GM19324 (cell line): ENCODE data around the gene HSDL2.
"Not testable (repeated sequence)": the region's sequence is repeated elsewhere in the genome, so short reads cannot be mapped to it uniquely, and the experiment has no call there.

Experiments
- ATAC-seq: cut with Tn5 transposase; IDR thresholded peaks from one replicate; pipeline ENCODE4 v1.9.1; 2021; ENCODE audit warnings: mild to moderate bottlenecking, moderate library complexity; ENCODE audit not compliant: unreplicated experiment, low FRiP score

Gene HSDL2

DNA sequence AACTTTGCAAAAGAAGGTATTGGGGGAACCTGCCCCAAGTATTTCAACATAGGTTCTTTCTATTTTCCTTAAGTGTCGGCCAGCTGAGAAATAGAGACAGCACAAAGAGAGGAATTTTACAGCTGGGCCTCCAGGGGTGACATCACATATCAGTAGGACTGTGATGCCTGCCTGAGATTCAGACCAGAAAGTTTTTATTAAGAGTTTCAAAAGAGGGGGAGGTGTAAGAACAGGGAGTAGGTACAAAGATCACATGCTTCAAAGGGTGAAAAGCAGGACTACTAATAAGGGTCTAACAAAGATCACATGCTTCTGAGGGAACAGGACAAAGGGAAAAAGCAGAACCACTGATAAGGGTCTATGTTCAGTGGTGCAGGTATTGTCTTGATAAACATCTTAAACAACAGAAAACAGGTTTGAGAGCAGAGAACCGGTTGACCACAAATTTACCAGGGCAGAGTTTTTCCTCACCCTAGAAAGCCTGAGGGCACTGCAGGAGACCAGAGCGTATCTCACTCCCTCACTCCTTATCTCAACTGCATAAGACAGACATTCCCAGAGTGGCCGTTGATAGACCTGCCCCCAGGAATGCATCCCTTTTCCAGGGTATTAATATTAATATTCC lies 12.1 kb downstream of the HSDL2 start:
- not testable (repeated sequence) for ATAC-seq

DNA sequence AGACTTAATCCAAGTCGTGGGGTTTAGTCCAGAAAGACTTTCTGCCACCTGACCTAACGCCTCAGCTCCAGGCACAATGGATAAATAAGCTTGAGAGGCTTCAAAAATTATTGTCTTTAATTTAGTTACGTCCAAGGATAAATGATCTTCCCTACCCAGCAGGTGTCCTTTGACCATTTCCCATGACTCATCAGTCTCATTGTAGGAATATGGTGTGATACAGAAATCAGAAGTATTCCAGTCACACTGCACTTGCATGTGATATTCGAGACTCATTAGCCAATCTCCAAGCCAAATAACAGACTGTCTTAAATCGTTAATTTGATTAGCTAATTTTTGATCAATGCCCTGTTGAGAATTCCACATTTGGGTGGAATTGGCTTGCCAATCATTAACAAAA lies 13.2 kb downstream of the HSDL2 start:
- ATAC-seq = not testable (repeated sequence)

DNA sequence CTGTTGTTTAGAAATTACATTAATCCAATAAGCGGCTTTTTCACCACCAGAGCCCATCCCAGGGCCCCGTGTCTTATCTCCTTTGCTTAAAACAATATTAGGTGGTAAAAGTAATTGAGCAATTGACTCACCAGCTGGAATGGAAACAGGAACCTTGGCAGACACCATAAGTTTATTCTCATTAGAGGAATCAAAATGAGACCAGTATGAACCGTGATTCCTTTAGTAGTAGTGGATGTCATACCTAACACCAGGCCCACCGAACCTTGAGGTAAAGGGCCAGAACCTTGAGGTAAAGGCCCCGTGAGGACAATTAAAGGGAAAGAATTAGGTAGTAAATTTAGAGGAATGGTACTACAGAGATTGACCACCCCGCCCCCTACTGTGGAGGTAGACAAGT lies 16.5 kb downstream of the HSDL2 start:
- no peak for ATAC-seq

DNA sequence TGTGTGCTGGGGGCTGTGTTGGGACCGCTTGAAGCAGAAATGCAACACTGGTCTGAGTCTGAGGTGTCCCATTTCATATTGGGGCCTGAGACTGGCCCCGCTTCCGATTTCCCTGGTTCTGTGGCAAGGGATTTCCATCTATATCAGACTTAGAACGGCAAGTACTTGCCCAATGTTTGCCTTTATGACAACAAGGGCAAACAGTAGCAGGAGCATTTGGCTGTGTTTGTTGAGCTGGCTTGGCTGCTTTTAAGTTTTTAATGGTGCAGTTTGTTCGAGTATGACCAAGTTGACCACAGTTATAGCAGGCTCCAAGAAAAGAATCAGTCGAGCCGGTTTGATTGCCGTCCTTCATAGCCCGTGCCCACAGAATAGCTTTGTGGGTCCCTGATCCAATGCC lies 17.0 kb downstream of the HSDL2 start:
- no peak for ATAC-seq

DNA sequence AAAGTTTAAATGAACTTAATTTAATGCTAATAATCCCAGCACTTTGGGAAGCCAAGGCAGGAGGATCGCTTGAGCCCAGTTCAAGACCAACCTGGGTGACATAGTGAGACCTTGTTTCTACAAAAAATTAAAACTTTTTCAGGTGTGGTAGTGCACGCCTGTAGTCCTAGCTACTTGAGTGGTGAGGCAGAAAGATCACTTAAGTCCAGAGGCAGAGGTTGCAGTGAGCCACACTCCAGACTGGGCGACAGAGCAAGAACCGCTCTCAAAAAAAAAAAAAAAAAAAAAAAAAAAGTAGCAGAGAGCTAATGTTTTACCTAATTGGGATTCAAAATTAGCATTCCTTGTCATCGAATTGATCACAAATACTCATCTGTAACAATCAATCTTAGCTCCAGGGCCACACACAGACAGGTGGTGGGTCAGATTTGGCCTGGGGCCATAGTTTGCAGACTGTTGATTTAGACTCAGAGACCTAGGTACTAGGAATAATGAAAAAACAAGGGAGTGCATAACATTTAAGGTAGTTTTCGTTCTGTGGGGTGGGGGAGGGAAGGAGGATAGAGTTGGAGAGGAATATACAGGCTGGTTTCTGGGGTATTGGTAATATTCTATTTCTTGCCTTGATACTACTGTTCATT lies 21.4 kb downstream of the HSDL2 start:
- ATAC-seq = no peak

DNA sequence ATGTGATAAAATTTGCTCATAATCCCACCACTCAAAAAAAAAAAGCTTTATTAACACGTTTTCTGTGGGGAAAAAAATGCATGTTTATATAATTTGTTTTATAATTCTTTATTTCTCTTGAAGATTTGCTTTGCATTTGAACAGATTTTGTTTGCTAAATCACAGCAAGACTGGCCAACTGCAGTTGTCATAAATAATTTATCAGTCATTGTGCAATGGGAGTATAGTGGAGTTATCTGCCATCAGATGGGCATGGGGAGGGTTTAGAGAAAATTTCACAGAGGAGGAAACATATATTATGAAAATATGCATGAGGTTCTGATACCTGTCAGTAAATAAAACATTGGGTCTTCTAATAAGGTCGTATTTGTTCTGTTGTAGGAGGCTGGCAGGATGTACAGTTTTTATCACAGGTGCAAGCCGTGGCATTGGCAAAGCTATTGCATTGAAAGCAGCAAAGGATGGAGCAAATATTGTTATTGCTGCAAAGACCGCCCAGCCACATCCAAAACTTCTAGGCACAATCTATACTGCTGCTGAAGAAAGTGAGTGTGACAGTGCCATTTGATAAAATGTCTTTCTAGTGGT lies 23.8 kb downstream of the HSDL2 start:
- ATAC-seq = no peak

DNA sequence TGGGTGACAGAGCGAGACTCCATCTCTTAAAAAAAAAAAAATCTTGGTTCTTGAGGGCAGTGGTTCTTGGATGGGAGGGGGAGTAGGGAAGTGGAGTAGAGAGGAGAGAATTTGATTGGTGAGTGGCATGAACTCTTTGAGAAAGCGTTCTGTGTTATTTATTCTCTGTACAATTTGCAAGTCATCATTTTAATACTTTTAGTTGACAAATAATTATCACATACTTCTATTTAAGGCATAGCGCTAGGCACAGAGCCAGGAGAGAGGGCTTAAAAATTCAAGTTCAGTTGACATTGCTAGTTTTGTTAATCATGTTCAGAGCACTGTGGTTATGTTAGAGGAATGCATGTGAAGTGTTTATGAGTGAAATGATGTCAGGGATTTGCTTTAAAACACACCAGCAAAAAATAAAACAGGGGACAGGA lies 24.6 kb downstream of the HSDL2 start:
- ATAC-seq = no peak

DNA sequence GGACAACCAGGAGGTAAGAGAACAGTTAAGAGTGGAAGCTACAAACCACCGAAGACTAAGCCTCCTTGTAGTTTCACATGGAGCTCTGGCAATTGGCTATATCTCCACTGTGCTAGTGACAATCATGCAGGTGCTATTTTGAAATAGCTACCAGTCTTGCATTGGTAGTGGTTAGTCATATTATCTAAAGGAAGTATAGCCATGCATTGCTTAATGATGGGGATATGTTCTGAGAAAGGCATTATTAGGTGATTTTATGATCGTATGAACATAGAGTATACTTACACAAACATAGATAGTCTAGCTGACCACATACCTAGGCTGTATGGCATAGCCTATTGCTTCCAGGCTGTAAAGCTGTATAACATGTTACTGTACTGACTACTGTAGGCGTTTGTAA lies 28.4 kb downstream of the HSDL2 start:
- ATAC-seq = no peak

DNA sequence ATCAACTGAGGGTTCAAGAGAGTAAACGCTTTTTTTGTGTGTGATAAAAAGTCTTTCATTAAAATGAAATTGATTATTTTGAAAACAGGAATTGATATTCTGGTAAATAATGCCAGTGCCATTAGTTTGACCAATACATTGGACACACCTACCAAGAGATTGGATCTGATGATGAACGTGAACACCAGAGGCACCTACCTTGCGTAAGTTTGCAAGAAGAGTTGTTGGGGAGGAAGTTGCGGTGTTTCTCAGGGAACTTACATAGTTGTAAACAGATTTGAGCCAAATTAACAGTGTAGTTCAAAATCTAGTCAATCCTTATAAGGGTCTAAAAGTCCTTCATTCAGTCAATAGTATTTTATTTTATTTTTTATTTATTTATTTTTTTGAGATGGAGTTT lies 28.9 kb downstream of the HSDL2 start:
- no peak for ATAC-seq

DNA sequence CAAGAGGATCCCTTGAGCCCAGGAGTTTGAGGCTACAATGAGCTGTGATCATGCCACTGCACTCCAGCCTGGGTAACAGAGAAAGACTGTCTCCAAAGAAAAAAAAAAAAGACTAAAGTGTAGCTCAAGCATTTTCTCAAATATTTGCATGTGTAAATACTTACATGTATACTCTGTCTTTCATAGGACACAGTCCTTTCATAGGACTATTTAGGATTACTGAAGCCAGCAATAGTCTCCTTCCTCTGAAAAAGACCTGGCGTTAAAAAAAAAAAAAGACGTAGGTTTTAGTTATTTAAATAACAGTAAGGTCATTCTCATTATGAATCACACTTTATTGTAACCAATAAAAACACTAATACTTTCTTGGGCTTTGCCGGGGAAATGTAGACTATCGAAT lies 29.9 kb downstream of the HSDL2 start:
- ATAC-seq = no peak

DNA sequence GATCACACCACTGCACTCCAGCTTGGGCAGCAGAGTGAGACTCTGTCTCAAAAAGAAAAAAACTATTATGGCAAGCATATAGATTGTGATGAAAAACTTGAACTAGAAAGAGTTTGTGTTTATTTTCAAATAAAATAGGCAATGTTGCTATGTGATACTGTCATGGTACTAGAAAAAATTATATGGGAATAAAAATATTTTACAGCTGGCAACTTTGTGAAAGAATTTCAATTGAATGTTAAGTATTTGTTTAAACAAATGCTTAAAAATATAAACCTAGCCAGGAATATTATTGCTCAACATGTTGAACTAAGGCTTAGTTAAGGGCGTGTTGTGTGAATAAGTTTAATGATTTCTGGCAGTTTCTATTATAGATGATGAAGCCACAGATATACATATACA lies 31.7 kb downstream of the HSDL2 start:
- no peak for ATAC-seq

DNA sequence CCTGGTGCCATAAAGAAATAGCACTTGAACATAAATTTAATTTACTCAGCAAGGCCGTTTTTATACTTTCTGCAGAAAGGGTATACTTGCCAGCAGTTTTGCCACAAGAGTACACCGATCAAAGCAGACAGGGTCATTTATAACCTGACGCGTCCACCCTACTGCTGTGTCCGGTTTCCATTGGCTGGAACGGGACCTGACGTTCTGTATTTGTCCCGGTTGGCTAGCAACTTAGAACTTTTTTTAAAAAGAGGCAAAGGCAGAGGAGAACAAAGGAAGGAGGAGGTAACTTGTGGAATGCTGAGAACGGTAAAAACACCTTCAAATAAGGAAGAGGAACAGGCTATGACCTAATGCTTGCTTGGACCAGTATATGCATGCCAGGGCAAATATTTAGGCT lies 33.8 kb downstream of the HSDL2 start:
- not testable (repeated sequence) for ATAC-seq

DNA sequence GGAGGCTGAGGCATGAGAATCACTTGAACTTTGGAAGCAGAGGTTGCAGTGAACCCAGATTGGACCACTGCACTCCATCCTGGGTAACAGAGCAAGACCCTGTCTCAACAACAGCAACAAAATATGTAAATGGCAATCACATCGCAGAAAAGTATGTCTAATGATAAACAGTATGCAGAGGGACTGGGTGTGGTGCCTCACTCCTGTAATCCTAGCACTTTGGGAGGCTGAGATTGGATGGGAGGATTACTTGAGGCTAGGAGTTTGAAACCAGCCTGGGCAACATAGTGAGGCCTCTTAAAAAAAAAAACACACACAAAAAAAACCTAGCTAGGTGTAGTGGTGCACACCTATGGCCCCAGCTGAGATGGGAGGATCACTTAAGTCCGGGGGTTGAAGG lies 40.3 kb downstream of the HSDL2 start:
- ATAC-seq = no peak

DNA sequence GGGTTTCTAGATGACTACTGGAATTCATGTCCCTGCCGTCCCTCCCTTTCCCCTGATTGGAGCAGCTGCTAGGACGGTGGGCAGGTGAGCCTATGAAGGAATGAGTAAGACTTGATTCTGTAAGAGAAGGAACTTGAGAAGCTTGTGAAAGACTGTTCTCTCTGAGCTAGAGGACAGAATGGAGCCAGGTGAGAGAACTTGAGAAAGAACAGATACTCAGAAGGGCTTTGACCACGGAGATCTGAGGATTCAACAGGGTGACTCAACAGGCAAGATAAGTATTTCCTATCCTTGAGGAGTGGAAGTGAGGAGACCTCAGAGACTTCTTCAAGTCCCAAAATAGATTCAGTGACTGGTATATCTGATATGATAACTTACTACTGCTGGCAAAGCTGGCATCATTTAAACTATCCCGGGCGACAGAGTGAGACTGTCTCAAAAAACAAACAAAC lies 41.9 kb downstream of the HSDL2 start:
- no peak for ATAC-seq

DNA sequence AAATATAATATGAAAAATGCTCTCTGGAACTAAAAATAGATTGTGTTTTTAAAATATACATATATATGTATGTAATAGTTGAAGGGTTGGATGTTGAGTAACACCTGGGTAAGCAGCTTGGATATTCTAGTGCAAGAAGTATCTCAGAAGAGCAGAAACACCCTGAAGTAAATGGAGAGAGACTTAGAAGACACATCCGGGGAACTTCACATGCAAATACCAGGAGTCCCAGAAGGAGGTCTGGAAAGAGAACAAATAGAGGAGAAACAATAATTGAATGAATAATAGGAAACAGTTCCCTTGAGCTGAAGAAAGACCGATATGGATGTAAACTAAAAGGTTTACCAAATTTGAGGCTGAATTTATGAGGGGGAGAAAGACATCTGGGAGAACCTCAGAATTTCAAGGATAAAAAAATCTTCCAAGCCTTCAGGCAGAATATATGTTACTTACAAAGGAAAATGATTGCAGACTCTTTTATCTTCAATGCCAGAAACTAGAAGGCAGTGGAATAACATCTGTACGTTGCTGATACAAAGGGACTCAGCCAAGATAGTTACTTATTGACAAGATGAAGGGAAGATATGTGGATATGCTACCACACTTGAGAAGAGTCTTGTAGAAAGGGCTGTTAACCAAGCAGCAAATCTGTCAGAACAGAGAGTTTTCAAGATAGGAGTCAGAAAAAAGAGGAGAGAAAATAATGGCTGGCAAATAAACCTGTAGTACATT lies 42.7 kb downstream of the HSDL2 start:
- no peak for ATAC-seq

DNA sequence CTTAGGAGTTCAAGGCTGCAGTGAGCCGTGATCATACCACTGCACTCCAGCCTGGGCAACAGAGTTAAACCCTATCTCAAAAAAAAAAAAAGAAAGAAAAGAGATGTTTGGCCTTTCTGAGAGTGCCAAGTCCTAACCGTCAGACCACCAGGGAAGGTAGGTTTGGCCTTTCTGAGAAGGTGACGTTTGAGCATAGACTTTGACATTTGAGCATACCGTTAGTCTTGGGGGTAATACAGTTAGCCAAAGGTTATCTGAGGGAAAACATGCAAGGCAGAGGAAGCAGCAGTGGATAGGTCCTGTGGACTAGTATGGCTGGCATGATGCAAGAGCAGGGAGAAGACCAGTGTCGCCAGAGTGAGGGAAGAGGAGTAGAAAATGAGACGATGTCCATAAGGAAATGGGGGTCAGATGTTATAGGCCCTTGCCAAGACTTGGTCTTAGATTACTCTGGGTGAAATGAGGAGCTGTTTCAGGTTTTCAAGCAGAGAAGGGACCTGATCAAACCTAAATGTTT lies 50.2 kb downstream of the HSDL2 start:
- no peak for ATAC-seq

DNA sequence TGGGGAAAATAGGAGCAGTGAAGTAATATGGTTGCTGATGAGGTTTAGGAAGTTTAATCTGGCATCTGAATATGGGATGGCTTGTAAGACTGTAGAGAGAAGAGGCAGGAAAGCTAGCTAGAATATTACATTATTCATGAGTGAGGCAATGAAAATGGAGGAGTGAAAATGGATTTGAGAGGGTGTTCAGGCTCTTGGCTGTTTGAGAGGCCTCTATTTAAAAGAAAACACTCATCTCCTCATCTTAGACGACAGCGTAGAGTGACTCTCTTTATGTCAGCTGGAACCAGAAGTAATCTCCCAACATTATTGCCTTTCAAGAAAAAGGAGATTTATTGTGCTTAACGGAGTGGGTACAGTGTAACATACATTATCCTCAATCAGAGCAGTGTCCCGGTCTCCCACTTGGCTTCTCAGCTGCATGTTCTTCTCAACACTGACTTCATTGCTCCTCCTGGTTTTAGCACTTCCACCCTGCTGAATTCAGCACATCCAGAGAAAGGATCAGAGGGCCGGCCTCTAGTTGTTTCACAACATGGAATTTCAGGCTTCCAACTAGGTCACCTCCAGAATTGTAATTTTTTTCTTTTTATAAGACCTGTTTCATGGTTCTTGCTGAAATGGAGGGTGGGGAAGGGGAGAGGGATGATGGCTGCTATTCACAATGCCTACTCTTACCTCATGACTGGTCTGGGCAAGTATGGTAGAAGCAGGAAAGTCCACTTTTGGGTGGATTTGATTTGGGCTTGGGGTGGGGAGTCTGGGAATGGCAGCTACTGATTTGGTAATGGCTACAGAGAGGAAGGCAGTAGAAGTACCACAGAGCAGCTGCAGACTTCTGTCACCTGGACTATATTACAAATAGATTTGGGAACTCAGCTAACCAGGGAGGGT lies 53.8 kb downstream of the HSDL2 start:
- ATAC-seq = no peak

DNA sequence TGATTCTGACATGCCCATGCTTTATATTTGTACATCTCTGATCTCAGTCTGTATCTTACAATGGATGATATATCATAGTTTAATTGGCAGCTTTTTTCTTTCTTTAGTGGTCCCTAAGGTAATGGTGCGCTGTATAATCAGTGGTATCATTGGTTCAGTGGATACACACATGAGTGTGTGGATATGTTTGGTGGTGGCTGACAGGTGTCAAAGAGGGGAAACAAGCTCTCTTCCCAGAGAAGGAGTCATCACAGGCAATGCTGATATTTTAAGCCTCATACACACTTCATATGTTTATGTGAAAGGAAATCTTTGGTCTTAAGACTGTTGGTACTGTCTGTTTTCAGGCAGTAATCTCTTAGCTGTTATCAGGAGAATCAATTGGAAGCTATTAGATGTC lies 54.6 kb downstream of the HSDL2 start:
- ATAC-seq = no peak

DNA sequence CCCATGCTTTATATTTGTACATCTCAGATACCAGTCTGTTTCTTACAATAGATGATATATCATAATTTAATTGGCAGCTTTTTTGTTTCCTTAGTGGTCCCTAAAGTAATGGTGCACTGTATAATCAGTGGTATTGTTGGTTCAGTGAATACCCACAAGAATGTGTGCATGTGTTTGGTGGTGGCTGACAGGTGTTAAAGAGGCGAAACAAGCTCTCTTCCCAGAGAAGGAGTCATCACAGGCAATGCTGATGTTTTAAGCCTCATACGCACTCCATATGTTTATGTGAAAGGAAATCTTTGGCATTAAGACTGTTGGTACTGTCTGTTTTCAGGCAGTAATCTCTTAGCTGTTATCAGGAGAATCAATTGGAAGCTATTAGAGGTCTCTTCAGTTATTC lies 57.5 kb downstream of the HSDL2 start:
- no peak for ATAC-seq

DNA sequence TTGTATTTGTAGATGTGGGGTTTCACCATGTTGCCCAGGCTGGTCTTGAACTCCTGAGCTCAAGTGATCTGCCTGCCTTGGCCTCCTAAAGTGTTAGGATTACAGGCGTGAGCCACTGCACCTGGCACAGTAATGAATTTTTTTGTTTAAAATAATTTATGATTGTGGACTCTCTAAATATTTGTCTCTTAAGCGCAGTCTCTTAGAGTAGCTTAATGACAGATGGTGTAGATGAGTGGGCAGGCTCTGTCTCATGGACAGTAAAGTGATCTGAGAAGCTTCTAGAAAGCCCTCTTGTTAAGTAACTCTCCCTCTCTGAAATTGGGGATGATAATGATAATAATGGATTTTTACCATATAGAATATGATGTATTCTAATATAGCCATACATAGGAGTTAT lies 59.3 kb downstream of the HSDL2 start:
- ATAC-seq = no peak
